ENCODE measurements around the gene KRTAP10-3. TPM values are rescaled to one million over a fixed set of nuclear protein-coding genes. Genes with fewer than 3 reads are reported as not detected.

KRTAP10-3 gene
- total RNA-seq, 1 experiment from 2014 or later = not detected

DNA sequence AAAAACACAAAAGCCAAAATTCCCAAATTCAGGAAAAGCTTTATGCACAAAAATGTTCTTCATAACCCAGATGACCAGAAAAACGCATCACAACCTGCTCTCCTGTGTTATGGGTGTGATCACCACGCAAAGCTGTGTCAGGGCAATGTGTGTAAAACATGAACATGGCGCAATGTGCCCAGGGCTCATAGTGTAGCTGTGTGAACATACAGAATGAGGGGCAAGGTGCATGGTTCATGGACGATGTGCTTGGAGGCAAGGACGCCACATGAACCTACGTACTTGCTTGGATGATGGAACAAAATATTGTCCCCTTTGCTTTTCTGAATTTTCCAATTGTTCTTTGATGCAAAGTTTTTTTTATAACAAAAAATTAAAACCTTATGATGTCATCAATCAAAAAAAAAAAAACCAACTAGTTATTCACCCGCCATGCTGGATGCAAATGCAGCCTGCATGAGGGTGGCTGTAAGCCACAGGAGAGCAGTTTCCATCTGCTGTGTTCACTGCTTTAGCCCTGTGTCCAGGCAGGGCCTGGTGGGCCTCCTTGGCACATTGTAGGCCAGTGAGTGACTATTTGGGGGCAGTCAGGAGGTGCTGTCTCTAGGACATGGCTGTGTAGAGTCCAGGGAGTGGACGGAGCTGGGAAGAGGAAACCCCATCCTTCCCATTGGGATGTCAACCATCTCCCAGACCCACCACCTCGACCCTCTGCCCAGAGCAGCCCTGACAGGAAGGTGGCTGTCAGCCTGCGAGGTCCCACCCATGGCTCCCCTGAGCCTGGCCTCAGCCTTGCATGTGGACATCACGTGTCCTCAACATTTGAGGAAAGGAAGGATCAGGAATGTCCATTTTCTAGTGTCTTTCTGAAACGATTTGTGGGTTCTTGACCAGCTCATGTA is 32.2 kb downstream of the KRTAP10-3 start:
- H3K4me1 ChIP-seq (ENCODE audit: insufficient read depth, low read length) = no peaks in the 10 kb centered on the region
- no peak for DNase-seq
- H2AFZ ChIP-seq (ENCODE audit: low read length) = no peak overlapping the region
- H3K4me3 ChIP-seq (ENCODE audit: low read length) = no peak overlapping the region
- intact Hi-C loops (cut with micrococcal nuclease) = no loop called here
- ChIA-PET CTCF (no interaction called here), POLR2A (ENCODE audit: unreplicated experiment) (no interaction called here)
- no peaks in the 10 kb centered on the region for H3F3A ChIP-seq (ENCODE audit: low read length, unreplicated experiment)
- no peaks in the 10 kb centered on the region for H3K9me2 ChIP-seq (replicated peaks; ENCODE audit: low read length)
- no peaks in the 10 kb centered on the region for H3K27me3 ChIP-seq (ENCODE audit: low read length)
- H3K9ac ChIP-seq (ENCODE audit: low read length) = no peak overlapping the region
- TF ChIP-seq EZH2 (IDR thresholded peaks at IDR 0.05; ENCODE audit: low read length, unreplicated experiment) (no peak), EZH2phosphoT487 (IDR thresholded peaks at IDR 0.05; ENCODE audit: borderline replicate concordance, low read length) (no peak)
- TF ChIP-seq, protein P1, sequence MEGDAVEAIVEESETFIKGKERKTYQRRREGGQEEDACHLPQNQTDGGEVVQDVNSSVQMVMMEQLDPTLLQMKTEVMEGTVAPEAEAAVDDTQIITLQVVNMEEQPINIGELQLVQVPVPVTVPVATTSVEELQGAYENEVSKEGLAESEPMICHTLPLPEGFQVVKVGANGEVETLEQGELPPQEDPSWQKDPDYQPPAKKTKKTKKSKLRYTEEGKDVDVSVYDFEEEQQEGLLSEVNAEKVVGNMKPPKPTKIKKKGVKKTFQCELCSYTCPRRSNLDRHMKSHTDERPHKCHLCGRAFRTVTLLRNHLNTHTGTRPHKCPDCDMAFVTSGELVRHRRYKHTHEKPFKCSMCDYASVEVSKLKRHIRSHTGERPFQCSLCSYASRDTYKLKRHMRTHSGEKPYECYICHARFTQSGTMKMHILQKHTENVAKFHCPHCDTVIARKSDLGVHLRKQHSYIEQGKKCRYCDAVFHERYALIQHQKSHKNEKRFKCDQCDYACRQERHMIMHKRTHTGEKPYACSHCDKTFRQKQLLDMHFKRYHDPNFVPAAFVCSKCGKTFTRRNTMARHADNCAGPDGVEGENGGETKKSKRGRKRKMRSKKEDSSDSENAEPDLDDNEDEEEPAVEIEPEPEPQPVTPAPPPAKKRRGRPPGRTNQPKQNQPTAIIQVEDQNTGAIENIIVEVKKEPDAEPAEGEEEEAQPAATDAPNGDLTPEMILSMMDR (conservative IDR thresholded peaks at IDR 0.05; ENCODE audit: low read depth, low read length) = no peak
- BruUV-seq (replicated peaks) = no TSS peak
- H3K9me3 ChIP-seq (ENCODE audit: low read length) = peaks cover 8% of the 10 kb centered on the region; the same call in 1 of the 2 replicates
- H3K27ac ChIP-seq (ENCODE audit: low read length) = no peak overlapping the region
- H3K36me3 ChIP-seq (ENCODE audit: low read depth, low read length) = no peaks in the 10 kb centered on the region; the same call in 1 of the 2 replicates
- ATAC-seq = no peak
- no peaks in the 10 kb centered on the region for H3K79me2 ChIP-seq (ENCODE audit: low read length)
- no peaks in the 10 kb centered on the region for H4K20me1 ChIP-seq (ENCODE audit: low read length)
- no peak overlapping the region for H3K4me2 ChIP-seq (ENCODE audit: low read length)

DNA sequence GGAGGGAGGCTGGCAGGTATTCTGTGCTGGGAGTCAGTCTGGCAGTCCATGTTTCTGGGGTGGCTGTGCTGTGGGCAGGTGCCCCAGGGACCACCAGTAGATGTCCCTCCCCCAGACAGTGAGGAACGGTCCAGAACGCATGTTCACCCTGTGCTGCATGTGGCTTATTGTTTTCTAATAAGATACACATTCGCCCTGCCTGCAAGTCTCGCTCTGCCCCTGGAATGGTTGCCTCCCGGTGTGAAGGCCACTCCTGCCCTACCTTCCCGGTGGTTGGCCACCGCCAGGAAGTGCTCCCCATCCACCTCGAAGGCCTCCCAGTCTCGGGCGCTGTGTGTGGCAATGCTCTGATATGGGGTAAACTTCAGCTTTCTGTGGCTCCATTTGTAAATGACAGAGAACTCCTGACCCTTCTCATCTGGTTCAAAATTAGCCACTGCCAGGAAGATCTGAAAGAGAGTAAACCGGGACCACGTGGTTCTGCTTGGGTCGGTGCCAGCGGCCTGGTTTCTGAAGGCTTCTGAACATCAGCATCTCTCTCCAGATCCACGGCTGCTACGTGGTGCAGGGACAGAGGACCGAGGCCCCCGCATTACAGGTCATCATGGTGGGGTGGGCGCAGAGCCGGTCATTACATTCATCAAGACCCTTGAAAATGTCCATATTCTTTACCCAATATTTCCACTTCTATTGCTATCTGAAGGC is 33.1 kb downstream of the KRTAP10-3 start:
- Histone ChIP-seq H3F3A (ENCODE audit: low read length, unreplicated experiment) (no peaks in the 10 kb centered on the region), H3K27me3 (ENCODE audit: low read length) (no peaks in the 10 kb centered on the region), H2AFZ (ENCODE audit: low read length) (no peak overlapping the region), H3K27ac (ENCODE audit: low read length) (no peak overlapping the region), H3K9me3 (ENCODE audit: low read length) (peaks cover 8% of the 10 kb centered on the region; the same call in 1 of the 2 replicates), H4K20me1 (ENCODE audit: low read length) (no peaks in the 10 kb centered on the region), H3K79me2 (ENCODE audit: low read length) (no peaks in the 10 kb centered on the region), H3K4me1 (ENCODE audit: insufficient read depth, low read length) (no peaks in the 10 kb centered on the region), H3K4me2 (ENCODE audit: low read length) (no peak overlapping the region), H3K36me3 (ENCODE audit: low read depth, low read length) (no peaks in the 10 kb centered on the region; the same call in 1 of the 2 replicates), H3K4me3 (ENCODE audit: low read length) (no peak overlapping the region), H3K9me2 (replicated peaks; ENCODE audit: low read length) (no peaks in the 10 kb centered on the region), H3K9ac (ENCODE audit: low read length) (no peak overlapping the region)
- TF ChIP-seq, protein P1 (conservative IDR thresholded peaks at IDR 0.05; ENCODE audit: low read depth, low read length) = no peak
- TF ChIP-seq EZH2 (IDR thresholded peaks at IDR 0.05; ENCODE audit: low read length, unreplicated experiment) (no peak), EZH2phosphoT487 (IDR thresholded peaks at IDR 0.05; ENCODE audit: borderline replicate concordance, low read length) (no peak)
- DNase-seq = no peak
- no TSS peak for BruUV-seq (replicated peaks)
- intact Hi-C loops (cut with micrococcal nuclease) = no loop called here
- no peak for ATAC-seq
- POLR2A ChIA-PET (ENCODE audit: unreplicated experiment) = no interaction called here
- CTCF ChIA-PET = no interaction called here

All from PC-3 (cell line).